ENCODE results near the gene NPC2.

Gene NPC2

DNA sequence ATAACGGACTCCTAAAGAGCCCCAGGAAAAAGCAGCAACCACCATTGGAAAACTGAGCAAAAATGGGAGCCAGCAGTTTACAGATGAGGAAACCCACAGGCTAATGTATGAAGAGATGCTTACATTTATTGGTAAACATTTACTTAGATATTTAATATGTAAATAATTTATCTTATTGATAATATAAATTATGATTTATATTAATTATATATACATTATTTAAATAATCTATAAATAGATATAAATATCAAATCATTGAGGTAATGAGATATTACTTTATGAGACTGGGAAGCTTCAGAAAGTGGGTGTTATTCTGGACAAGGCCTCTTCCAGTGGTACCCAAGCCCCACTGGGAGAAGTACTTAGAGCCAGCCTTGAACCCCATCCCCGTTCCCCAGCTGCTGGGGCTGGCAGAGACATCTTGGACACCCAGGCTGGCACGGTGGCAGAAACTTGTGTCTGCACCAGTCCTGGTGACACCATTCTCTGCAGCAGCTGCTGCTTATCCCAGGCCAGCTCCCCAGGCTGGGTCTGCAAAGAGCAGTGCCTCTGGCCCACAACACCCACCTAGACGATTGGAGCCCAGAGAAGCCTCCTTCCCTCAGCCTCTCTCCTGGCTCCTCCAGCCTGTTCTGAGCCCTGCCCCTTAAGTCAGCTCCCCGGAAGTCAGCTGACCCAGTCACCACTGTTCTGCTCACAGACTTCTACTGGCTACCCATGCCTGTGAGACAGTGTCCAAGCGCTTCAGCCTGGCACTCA lies 26.4 kb upstream of the NPC2 start:
- DNase-seq (ENCODE audit: low spot score) = no peak

- DNase-seq (ENCODE audit: low spot score) = no peak
Measured at GRCh38 chr14:74518221-74518620, 25.1 kb upstream of the NPC2 start.

GRCh38 chr14:74517731-74518130 lies 24.6 kb upstream of the NPC2 start:
- no peak for DNase-seq (ENCODE audit: low spot score)

GRCh38 chr14:74516451-74517160 lies 23.5 kb upstream of the NPC2 start:
- DNase-seq (ENCODE audit: low spot score) = no peak

- DNase-seq (ENCODE audit: low spot score) = no peak
Measured at GRCh38 chr14:74515891-74516412, 22.8 kb upstream of the NPC2 start.

DNA sequence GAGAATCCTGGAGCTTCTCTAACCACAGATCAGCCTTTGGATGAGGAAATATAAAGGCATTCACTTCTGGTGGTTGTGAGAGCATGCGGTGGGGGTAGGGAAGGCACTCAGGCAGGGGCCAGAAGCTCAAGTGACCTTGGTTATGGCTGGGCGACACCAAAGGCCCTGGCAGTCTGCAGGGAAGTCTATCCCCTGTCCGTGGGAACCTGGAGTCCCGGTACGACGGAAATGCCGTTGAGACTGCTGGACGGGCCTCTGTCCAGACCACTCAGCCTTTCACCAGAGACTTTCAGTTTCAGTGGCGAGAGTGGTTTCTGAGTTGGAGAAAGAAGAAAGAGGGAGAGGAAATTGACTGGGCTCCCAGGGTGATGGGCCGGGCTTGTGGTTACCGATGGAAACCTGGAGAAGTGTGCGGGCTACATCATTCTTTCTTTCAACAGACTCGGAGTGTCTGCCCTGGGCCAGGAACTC lies 21.4 kb upstream of the NPC2 start:
- no peak for DNase-seq (ENCODE audit: low spot score)

DNA sequence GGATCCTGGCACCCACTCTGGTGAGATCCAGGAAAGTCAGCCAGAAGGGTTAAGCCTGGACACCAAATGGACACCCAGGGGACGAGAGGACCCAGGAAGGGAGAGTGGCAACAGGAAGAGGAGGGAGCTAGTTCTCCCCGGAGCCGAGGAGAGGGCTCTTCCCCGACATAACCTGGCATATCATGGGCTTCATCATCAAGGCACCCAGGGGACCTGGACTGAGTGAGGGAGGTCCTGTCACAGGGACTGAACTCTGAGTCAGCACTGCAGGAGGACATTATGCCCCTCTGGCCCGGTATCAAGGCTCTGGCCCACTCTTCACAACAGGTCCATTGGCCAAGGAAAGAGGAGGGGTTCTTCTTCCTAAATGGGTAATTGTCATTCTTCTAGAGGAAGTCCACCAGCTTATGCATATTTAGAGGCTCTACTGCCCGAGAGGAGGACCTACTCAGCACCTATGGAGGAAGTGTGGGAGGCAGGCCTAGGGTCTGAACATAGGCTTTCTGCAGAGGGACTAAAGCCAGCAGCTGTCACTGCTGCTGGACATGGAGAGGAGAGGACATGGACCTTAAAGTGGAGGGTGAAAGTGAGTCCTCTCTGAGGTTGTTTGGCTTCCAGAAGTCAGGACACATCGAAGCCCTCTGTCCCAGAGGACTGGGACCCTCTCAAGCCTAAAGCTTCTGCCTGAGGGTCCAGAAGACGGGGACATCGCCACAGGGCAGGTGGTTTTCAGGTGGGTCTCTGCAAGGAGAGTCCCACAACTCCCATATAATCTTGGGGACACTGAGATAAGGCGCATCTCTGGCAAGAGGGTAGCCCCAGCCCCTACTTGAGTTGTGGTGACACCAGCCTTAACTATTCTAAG lies 19.1 kb upstream of the NPC2 start:
- no peak for DNase-seq (ENCODE audit: low spot score)

GRCh38 chr14:74510959-74511409 lies 17.9 kb upstream of the NPC2 start:
- DNase-seq (ENCODE audit: low spot score) = no peak

GRCh38 chr14:74510223-74510931 lies 17.3 kb upstream of the NPC2 start:
- no peak for DNase-seq (ENCODE audit: low spot score)

- no peak for DNase-seq (ENCODE audit: low spot score)
Measured at GRCh38 chr14:74509587-74510222, 16.6 kb upstream of the NPC2 start.

- DNase-seq (ENCODE audit: low spot score) = no peak
Measured at GRCh38 chr14:74508844-74509428, 15.8 kb upstream of the NPC2 start.

GRCh38 chr14:74508292-74508731 lies 15.2 kb upstream of the NPC2 start:
- DNase-seq (ENCODE audit: low spot score) = no peak

DNA sequence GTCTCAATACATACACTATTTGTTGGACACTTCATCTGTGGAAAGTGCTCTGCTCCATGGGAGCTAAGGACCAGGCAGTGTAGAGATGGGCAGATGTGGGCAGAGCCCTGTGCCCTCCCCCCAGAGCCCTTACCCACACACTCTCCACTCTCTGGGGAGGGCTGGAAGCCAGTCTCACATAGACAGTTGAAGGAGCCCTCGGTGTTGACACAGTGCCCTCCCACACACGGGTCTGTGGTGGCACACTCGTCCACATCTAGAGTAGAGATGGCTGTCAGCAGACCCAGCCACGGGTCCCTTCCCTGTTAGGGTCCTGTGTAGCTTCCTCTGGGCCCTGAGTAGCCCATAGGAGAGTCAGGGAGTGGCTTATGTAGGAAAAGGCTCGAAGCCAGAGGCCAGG lies 14.7 kb upstream of the NPC2 start:
- DNase-seq (ENCODE audit: low spot score) = no peak

GRCh38 chr14:74507085-74507484 lies 14.0 kb upstream of the NPC2 start:
- no peak for DNase-seq (ENCODE audit: low spot score)

DNA sequence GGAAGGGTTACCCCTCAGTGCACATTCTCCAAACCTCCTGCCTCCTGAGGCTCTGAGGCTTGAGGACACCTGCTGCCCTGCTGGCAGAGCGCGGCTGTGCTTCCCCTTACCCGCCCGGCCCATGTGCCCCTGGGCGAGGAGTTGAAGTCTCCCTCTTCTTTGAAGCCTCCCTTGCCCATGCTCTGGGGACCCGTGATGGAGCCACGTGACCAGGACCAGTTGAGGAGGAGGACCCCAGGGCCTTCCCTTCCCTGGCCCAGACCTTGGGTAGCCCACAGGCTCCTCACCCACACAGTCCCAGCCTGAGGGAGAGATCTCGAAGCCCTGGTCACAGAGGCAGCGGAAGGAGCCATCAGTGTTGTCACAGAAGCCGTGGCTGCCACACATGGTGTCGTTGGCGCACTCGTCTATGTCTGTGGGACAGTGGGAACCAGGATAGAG lies 13.3 kb upstream of the NPC2 start:
- no peak for DNase-seq (ENCODE audit: low spot score)

DNA sequence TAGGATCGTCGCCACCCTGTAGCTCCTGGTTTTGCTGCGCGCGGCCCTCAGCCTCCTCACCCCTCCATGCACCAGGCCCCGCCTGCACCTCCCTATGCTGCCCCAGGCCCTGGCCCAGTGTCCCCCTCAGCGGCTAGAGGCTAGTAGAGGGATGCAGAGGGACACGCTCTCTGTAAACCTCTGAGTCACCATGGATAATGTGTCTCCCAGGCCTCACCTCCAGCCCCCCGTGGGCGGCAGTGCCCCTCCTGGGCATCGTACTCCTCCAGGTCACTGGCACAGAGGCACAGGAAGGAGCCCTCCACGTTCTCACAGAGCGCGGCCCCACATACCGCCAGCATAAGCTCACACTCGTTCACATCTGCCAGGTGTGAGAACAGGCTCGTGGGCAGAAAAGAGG lies 12.7 kb upstream of the NPC2 start:
- DNase-seq (ENCODE audit: low spot score) = no peak

DNA sequence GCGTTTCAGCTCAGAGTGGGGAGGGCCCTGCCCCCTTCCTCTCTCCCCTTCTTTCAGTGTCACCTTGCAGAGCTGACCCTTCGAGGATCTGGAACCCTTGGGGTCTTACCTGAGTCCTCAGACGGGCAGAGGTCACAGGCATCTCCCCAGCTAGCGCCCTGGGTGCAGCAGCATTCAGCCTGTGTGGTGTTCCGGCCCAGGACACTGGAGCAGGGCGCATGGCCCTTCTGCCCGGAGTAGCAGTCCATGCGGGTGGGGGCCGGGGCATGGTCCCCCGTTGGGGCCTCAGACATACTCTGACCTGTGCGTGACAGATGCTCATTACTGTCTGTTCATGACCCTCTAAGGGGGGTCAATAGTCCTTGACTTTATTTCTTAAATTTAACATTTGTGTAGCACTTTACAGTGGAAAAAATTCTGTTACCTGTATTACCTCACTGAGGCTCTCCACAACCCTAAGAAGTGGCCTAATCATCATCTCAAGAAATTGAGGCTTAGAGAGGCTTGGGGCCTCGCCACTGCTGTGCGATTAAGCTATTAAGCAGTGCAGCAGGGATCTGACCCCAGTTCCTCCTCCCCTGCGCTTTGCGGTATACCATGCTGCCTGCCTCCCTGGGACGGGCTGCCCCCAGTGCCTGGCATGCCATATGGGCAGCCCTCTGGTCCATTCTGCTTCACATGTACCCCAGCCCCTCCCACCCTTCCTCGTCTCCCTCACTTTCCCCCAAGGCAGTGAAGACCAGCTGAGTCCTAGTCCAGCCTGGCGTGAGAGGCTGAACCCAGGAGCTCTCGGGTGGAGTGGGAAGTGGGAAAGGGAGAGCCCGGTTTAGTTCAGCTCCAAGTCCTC lies 12.0 kb upstream of the NPC2 start:
- no peak for DNase-seq (ENCODE audit: low spot score)

GRCh38 chr14:74504412-74504811 lies 11.3 kb upstream of the NPC2 start:
- no peak for DNase-seq (ENCODE audit: low spot score)

DNA sequence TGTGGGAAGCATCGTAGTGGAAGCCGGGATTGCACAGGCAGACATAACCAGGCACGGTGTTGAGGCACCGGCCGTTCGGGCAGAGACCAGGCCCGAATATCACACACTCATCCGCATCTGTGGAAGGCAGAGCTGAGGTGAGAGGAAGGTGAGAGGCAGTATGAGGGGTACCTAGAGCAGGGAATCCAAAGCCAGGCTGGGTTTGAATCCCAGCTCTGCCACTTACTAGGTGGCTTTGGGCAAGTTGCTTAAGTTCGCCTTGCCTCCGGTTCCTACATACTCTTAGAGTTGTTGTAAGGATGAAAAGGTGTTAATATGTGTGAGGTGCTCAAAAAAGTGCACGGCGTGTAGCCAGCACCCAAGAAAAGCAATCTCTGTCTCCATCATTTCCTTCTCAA lies 10.8 kb upstream of the NPC2 start:
- no peak for DNase-seq (ENCODE audit: low spot score)

Measured in SK-N-DZ (cell line).